Sciatic nerve (tissue), 2 donors: ENCODE measurements around the gene MAP6. TPM values are rescaled to one million over a fixed set of nuclear protein-coding genes. Genes with fewer than 3 reads are reported as not detected.

Source experiments
- ATAC-seq: fragments of 200-7000 bp; cut with Tn5 transposase; one replicate; pipeline ENCODE4 v1.9.1; 2020; ENCODE audit warnings: mild to moderate bottlenecking, moderate library complexity
- DNase-seq: peaks from one replicate; pipeline ENCODE4 v3.0.0-alpha.2; 2020; ENCODE audit warnings: low spot score
- intact Hi-C: fragments of 100-400 bp; cut with DNase I; formaldehyde crosslinking; loops from one replicate; pipeline ENCODE4 v1.14.2; 2022
- total RNA-seq: library from RNA; stranded (reverse); fragmentation: NEBNext Ultra II Directional; extraction: Animal tissue kit (Norgen Biotek cat#: 25700); gene quantifications from one replicate; pipeline ENCODE4 v1.2.1, GENCODE V29; 2021
- donor health status: DM: no; HTN: no; CAD: no.
- donor health status: DM: no; HTN: no; CAD: no.

Gene MAP6
- total RNA-seq, 1 donor from 2014 or later, result 10.7 TPM

DNA sequence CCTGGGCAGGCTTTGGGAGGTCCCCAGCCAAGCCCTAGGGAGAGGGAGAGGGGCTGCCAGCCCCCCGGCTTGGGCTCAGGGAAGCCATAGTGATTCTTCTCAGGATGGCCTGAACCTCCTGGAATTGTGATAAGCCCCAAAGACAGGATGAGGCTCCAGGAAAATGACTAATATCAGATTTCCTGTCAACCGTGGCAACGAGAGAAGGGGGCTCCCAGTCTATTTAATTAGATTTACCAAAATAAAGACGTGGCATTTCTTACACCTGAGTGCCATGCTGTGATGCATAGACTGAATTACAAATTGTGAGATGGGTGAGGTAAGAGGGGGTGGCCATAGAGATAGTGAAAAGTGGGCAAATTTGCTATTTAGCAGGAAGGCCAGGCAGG lies 86.3 kb downstream of the MAP6 start:
- intact Hi-C loops, result no loop called here
- DNase-seq (no peak), ATAC-seq (no peak)

DNA sequence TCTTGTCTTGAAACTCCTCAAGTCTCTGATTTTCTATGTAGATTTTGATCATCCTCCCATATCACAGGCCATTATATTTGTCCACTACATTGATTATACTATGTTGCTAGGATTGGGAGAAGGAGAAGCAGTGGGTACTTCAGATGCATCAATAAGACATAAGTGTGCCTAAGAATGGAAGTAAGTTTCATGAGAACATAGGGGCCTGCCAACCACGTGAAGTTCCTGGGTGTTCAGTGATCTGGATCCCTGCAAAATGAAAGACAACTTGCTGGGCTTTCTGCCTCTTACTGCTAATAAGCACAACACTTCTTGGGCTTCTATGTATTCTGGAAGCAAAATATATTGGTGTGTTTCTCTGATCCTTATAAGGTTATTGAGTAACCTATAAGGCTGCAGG lies 89.0 kb downstream of the MAP6 start:
- intact Hi-C loops, result no loop called here

DNA sequence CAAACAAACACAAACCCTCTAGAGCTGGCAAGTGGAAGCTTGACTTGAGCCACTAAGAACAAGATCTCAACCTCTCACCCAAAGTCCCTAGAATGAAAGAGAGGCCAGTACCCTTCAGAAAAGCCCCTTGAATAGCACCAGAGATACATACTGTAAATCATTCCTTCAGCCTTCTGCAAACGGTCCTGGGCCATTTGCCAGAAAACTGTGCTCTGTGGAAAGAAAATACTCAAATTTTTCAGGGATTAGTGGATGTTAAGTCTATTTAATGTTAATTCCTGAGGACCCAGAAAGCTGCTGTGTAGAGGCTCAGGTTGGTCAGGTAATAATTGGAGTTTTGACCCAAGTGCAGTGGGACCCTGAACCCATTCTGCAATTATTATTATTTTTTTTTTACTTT lies 89.9 kb downstream of the MAP6 start:
- intact Hi-C loops, result no loop called here
- ATAC-seq (no peak), DNase-seq (no peak)

More for the DNA sequence above, 89.0 kb downstream of the MAP6 start:
- no peak for DNase-seq
- ATAC-seq, result no peak

- ATAC-seq, result peak; percentile 31
- intact Hi-C loops, result no loop called here
- no peak for DNase-seq
These were observed 91.6 kb downstream of the MAP6 start for GRCh38 chr11:75577207-75577606.

DNA sequence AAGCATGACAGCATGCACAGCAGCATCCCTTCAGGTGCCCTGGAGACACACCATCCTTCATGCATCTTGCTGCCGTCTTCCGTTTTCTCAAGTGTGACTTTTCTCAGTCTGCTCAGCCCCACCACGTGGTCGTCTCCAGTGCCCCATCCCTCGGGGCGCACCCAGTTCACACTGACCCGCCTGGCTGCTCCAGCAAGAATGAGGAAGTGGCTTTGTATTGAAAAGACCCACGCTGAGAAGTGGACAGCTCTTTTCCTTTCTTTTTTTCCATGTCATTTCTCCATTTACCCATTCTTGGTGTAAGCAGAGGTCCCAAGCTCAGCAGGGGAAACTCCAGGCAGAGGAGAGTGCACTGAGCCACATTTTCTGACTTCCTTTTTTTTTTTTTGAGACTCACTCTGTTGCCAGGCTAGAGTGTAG lies 92.3 kb downstream of the MAP6 start:
- peak; percentile 80 for DNase-seq
- peak; percentile 62 for ATAC-seq
- intact Hi-C loops, result no loop called here

GRCh38 chr11:75576017-75576416 lies 92.8 kb downstream of the MAP6 start:
- ATAC-seq, result no peak
- intact Hi-C loops, result no loop called here
- no peak for DNase-seq

- no peak for ATAC-seq
- intact Hi-C loops, result no loop called here
- DNase-seq, result no peak
These were observed 93.9 kb downstream of the MAP6 start for GRCh38 chr11:75574698-75575602.

GRCh38 chr11:75572744-75573143 lies 96.1 kb downstream of the MAP6 start:
- DNase-seq (no peak), ATAC-seq (no peak)
- intact Hi-C loops, result no loop called here

DNA sequence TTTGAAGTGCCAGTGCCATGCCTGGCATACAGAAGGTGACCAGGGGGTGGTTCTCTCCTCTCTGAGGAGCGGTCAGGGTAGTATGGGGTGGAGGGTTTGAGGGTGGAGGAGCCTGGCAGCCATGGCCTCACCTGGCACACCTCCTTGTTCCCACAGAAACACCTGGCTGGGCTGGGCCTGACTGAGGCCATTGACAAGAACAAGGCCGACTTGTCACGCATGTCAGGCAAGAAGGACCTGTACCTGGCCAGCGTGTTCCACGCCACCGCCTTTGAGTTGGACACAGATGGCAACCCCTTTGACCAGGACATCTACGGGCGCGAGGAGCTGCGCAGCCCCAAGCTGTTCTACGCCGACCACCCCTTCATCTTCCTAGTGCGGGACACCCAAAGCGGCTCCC lies 97.2 kb downstream of the MAP6 start:
- DNase-seq (no peak), ATAC-seq (no peak)
- intact Hi-C loops, result no loop called here

- no peak for DNase-seq
- intact Hi-C loops, result no loop called here
- ATAC-seq, result no peak
These were observed 98.2 kb downstream of the MAP6 start for GRCh38 chr11:75570559-75571139.

GRCh38 chr11:75568616-75569219 lies 100.1 kb downstream of the MAP6 start:
- DNase-seq, result no peak
- intact Hi-C loops, result no loop called here
- ATAC-seq, result no peak

GRCh38 chr11:75567971-75568370 lies 100.9 kb downstream of the MAP6 start:
- intact Hi-C loops, result no loop called here

GRCh38 chr11:75566763-75567279 lies 102.0 kb downstream of the MAP6 start:
- intact Hi-C loops, result no loop called here
- DNase-seq (no peak), ATAC-seq (no peak)

More at GRCh38 chr11:75567971-75568370, 100.9 kb downstream of the MAP6 start:
- DNase-seq, result no peak
- no peak for ATAC-seq

DNA sequence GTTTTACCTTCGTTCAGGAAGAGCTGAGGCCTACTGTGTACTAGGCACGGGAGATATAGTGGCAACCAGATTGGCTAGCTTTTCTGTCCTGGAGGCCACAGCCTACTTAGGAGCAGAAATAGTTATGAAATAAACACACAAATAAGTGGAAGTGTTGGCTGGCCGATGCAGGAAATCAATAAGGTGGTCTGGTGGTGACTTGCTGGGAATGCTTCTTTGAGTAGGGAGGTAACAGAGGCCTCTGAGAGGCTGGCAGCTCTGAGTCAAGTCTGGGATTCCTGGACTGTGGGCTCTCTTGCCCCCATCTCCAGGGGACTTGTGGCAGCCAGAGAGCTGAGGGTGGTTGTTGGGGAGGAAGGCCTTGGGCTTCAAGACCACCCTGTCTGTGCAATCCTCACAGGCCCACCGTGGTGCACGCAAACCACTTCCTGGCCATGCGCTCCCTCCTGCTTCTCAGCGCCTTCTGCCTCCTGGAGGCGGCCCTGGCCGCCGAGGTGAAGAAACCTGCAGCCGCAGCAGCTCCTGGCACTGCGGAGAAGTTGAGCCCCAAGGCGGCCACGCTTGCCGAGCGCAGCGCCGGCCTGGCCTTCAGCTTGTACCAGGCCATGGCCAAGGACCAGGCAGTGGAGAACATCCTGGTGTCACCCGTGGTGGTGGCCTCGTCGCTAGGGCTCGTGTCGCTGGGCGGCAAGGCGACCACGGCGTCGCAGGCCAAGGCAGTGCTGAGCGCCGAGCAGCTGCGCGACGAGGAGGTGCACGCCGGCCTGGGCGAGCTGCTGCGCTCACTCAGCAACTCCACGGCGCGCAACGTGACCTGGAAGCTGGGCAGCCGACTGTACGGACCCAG lies 102.7 kb downstream of the MAP6 start:
- no peak for ATAC-seq
- intact Hi-C loops, result no loop called here
- no peak for DNase-seq

GRCh38 chr11:75565221-75565814 lies 103.5 kb downstream of the MAP6 start:
- DNase-seq, result no peak
- intact Hi-C loops, result no loop called here
- ATAC-seq, result no peak

GRCh38 chr11:75563978-75564552 lies 104.8 kb downstream of the MAP6 start:
- peak; percentile 75 for DNase-seq
- intact Hi-C loops, result no loop called here
- ATAC-seq, result peak; percentile 25

DNA sequence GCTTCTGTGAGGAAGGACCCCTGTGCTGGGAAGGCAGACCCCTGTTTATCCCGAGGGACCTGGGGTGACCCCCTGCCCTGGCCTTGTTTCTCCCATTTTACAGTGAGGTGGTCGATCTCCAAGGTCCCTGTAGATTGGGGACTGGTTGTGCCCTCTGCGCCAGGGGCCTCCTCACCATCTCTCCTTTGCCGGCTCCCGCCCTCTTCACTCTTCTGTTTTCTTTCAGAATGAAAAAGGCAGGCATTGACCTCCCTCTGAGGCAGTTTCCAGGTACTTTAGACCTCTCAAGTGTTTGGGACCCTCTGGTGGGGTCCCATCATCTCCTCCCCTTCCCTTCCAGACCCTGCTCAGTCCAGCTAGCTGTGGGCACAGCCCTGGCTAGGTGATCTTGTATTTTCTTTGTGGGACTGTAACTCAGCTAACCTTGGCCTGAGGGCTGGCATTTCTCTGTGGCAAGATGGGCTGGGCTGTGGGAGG lies 105.3 kb downstream of the MAP6 start:
- intact Hi-C loops, result no loop called here
- DNase-seq (no peak), ATAC-seq (no peak)

DNA sequence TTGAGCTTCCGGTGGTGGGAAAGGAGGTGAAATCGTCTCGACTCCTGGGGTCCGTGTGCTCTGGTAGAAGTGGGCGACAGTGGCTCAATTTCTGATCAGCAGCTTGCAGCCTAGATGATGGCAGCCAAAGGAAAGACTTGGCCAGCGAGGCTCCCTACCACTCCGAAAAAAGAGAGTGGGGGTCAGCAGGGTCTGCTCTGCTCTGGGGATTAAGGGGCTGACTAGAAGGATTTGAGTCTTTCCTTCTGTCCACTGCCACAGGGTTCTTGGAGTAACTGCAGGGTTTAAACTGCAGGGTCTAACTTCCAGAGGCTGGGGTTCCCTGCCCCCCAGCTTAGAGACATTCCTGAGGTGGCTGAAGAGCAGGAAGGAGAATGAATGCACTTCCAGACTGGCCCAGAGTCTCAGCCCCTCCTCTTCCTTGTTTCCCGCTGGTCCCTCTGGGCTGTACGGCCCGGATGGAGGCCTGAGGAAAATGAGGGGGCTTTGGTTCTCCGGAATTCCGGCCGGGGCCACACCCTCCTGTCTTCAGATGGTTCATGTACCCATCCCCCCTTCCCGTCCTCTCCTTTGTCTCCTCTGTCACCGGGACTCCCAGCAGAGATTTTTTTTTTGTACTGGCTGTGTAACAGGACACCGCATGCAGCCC lies 105.9 kb downstream of the MAP6 start:
- ATAC-seq (peak; percentile 6), DNase-seq (no peak)
- intact Hi-C loops, result no loop called here
